Colonic mucosa (tissue), 4 donors: ENCODE results near the gene FMO1. TPM values are rescaled to one million over a fixed set of nuclear protein-coding genes. Genes with fewer than 3 reads are reported as not detected.

Source experiments
- DNase-seq: peaks from one replicate; pipeline ENCODE4 v3.0.0-alpha.2; 2020
- H3K27ac ChIP-seq: fragments of 200-600 bp; one replicate; pipeline ENCODE4 v1.8.0; 2021
- H3K27me3 ChIP-seq: fragments of 200-600 bp; one replicate; pipeline ENCODE4 v1.8.0; 2021
- H3K36me3 ChIP-seq: fragments of 200-600 bp; one replicate; pipeline ENCODE4 v1.8.0; 2021
- H3K4me1 ChIP-seq: fragments of 200-600 bp; one replicate; pipeline ENCODE4 v1.8.0; 2021; ENCODE audit warnings: mild to moderate bottlenecking
- H3K4me3 ChIP-seq: fragments of 200-600 bp; one replicate; pipeline ENCODE4 v1.8.0; 2021
- H3K9ac ChIP-seq, 2 donors: one replicate each; pipeline ENCODE4 v1.7.0; 2013; ENCODE audit warnings: control low read depth in 2 of 2, low read depth in 2 of 2, low read length in 2 of 2
- H3K9me3 ChIP-seq: fragments of 200-600 bp; one replicate; pipeline ENCODE4 v1.8.0; 2021
- intact Hi-C: fragments of 100-400 bp; cut with DNase I; formaldehyde crosslinking; loops from one replicate; pipeline ENCODE4 v1.14.1; 2022
- total RNA-seq, 2 donors: library from RNA; stranded (reverse); fragmentation: NEBNext Ultra II Directional in 1 of 2; extraction: Animal tissue kit (Norgen Biotek cat#: 25700) in 1 of 2; gene quantifications; one replicate each; pipeline ENCODE4 v1.2.1, GENCODE V29; 2021
- TF ChIP-seq, protein P1 (sequence below): fragments of 200-600 bp; IDR thresholded peaks from one replicate; pipeline ENCODE4 v1.8.0; 2022; ENCODE audit warnings: antibody characterized with exemption, mild to moderate bottlenecking
- donor health status: healthy.
- donor health status: DM: no; HTN: no; CAD: no.
- donor health status: DM: no; HTN: no; CAD: no.

The FMO1 gene
- total RNA-seq, 2 donors from 2014 or later, result not detected

DNA sequence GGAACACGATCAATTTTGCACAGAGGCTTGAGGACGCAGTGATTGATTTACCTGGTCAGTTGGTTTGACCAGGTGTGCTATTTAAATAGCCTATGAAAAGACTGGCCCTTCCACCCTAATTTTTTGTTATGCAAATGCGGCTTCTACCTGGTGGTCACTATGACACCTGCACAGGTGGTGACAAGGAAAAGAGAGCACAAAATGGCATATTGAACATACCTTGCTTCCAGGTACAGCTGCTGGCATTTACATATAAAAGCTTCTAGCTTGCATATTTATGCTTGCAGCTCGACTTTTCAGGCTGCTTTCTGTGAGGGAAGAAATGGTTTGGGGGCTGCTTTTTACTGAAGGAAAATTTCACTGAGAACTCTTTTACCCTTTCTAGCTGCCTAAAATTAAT lies 50.4 kb downstream of the FMO1 start:
- H3K9me3 ChIP-seq, result no peaks in the 10 kb centered on the region
- intact Hi-C loops, result no loop called here
- no peak for DNase-seq
- no peak overlapping the region for H3K27ac ChIP-seq
- H3K9ac ChIP-seq, result no peak overlapping the region
- no peaks in the 10 kb centered on the region for H3K36me3 ChIP-seq
- TF ChIP-seq, protein P1, sequence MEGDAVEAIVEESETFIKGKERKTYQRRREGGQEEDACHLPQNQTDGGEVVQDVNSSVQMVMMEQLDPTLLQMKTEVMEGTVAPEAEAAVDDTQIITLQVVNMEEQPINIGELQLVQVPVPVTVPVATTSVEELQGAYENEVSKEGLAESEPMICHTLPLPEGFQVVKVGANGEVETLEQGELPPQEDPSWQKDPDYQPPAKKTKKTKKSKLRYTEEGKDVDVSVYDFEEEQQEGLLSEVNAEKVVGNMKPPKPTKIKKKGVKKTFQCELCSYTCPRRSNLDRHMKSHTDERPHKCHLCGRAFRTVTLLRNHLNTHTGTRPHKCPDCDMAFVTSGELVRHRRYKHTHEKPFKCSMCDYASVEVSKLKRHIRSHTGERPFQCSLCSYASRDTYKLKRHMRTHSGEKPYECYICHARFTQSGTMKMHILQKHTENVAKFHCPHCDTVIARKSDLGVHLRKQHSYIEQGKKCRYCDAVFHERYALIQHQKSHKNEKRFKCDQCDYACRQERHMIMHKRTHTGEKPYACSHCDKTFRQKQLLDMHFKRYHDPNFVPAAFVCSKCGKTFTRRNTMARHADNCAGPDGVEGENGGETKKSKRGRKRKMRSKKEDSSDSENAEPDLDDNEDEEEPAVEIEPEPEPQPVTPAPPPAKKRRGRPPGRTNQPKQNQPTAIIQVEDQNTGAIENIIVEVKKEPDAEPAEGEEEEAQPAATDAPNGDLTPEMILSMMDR, result no peak
- no peaks in the 10 kb centered on the region for H3K4me1 ChIP-seq
- H3K27me3 ChIP-seq, result no peaks in the 10 kb centered on the region
- no peak overlapping the region for H3K4me3 ChIP-seq

DNA sequence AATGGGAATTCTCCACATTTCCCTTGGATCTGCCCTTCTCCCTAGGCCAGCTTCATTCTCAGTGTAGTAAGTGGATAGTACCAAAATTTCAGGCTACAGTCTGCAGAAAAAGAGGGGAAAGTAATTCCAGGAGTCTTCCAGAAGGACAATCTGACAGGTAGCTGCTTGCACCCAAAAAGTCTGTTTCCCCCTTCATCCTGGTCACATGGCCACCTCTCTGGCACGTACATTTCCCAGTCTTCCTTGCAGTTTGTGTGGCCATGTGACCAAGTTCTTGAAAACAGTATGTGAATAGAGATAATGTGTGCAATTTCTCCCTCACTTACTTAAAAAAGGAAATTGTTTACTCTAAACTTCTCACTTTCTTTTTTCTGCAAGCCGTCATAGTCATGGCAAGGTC lies 51.0 kb downstream of the FMO1 start:
- no peak for DNase-seq
- H3K4me1 ChIP-seq, result no peaks in the 10 kb centered on the region
- intact Hi-C loops, result no loop called here
- H3K27me3 ChIP-seq, result no peaks in the 10 kb centered on the region
- no peaks in the 10 kb centered on the region for H3K36me3 ChIP-seq
- H3K27ac ChIP-seq, result no peak overlapping the region
- TF ChIP-seq, protein P1, result no peak
- no peaks in the 10 kb centered on the region for H3K9me3 ChIP-seq
- no peak overlapping the region for H3K9ac ChIP-seq
- no peak overlapping the region for H3K4me3 ChIP-seq

DNA sequence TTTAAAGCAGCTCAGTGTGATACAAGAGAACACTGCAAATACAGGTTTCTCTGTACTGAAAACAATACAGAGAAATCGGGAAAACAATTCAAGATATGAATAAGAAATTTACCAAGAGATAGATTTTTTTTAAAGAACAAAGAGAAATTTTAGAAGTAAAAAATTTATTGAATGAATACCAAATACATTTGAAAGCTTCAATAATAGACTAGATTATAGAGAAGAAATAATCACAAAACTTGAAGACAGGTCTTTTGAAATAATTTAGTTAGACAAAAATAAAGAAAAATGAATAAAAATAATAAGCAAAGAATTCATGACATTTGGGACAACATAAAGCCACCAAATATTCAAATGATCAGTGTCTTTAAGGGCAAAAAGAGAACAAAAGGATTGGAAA lies 52.1 kb downstream of the FMO1 start:
- Histone ChIP-seq H3K4me1 (no peaks in the 10 kb centered on the region), H3K9ac (no peak overlapping the region), H3K36me3 (no peaks in the 10 kb centered on the region), H3K27ac (no peak overlapping the region), H3K4me3 (no peak overlapping the region), H3K27me3 (no peaks in the 10 kb centered on the region), H3K9me3 (no peaks in the 10 kb centered on the region)
- no peak for DNase-seq
- intact Hi-C loops, result no loop called here
- TF ChIP-seq, protein P1, result no peak

DNA sequence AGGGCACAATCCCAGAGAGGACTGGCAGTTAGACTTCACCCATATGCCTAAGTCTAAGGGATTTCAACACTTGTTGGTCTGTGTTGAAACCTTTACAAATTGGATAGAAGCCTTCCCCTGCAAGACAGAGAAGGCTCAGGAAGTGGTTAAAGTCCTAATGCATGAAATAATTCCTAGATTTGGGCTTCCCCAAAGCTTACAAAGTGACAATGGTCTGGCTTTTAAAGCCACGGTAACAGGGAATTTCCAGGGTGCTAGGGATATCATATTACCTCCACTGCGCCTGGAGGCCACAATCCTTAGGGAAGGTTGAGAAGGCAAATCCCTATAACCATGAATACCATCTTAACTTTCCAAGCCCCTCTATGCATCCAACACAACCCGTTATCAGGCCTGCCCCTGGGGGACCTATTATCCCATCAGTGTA lies 62.4 kb downstream of the FMO1 start:
- no peaks in the 10 kb centered on the region for H3K36me3 ChIP-seq
- H3K27me3 ChIP-seq, result no peaks in the 10 kb centered on the region
- DNase-seq, result no peak
- no peak overlapping the region for H3K27ac ChIP-seq
- no peaks in the 10 kb centered on the region for H3K4me1 ChIP-seq
- H3K4me3 ChIP-seq, result no peak overlapping the region
- H3K9me3 ChIP-seq, result no peaks in the 10 kb centered on the region
- TF ChIP-seq, protein P1, result no peak
- no peak overlapping the region for H3K9ac ChIP-seq
- intact Hi-C loops, result loop anchor here (5.0 to 10.0 kb wide), 3 partner anchors 63 to 346 kb away; partner anchors contain the start of gene FMO1

DNA sequence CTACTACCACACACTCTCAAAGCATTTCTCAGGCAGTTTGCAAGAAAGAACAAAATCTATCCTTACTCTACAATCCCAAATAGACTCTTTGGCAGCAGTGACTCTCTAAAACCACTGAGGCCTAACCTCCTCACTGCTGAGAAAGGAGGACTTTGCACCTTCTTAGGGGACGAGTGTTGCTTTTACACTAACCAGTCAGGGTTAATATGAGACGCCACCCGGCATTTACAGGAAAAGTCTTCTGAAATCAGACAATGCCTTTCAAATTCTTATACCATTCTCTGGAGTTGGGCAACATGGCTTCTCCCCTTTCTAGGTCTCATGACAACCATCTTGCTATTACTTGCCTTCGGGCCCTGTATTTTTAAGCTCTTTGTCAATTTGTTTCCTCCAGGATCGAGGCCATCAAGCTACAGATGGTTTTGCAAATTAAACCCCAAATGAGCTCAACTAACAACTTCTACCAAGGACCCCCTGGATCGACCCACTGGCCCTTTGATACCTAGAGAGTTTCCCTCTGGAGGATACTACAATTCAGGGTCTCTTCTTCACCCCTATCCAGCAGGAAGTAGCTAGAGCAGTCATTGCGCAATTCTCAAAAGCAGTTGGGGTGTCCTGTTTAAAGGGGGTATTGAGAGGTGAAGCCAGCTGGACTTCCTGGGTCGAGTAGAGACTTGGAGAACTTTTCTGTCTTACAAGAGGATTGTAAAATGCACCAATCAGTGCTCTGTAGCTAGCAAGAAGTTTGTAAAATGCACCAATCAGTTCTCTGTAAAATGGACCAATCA lies 63.7 kb downstream of the FMO1 start:
- TF ChIP-seq, protein P1, result no peak
- intact Hi-C loops, result loop anchor here (5.0 to 10.0 kb wide), 3 partner anchors 65 to 347 kb away; partner anchors contain the start of gene FMO1

More for the DNA sequence above, 63.7 kb downstream of the FMO1 start:
- Histone ChIP-seq H3K36me3 (no peaks in the 10 kb centered on the region), H3K4me3 (no peak overlapping the region), H3K27ac (no peak overlapping the region), H3K9ac (no peak overlapping the region), H3K9me3 (no peaks in the 10 kb centered on the region), H3K27me3 (no peaks in the 10 kb centered on the region), H3K4me1 (no peaks in the 10 kb centered on the region)
- no peak for DNase-seq
